HG03432 (cell line): ENCODE measurements around the gene SIGLEC8.
"Not testable (repeated sequence)": the region's sequence is repeated elsewhere in the genome, so short reads cannot be mapped to it uniquely, and the experiment has no call there.

Experiments used
- ATAC-seq: cut with Tn5 transposase; IDR thresholded peaks from one replicate; pipeline ENCODE4 v1.9.1; 2021; ENCODE audit warnings: mild to moderate bottlenecking, moderate library complexity; ENCODE audit not compliant: unreplicated experiment

SIGLEC8 gene

DNA sequence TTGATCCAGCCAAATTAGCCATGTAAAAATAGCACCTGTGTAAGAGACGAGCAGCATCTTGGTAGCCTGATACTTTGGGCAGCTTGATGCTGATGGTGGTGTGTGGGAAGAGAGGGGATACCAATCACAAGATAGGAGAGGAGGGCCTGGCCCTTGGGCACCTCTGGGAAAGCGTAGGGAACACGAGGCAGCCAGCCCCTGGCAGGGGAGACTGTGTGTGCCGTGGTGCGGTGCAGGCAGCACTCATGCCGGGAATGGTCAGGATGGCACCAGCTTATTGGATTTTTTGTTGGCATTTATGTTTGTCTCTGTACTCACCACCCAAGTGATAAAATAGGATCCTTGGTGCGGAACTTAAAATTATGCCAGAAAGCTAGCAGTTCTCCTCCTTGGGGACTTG lies 10.2 kb downstream of the SIGLEC8 start:
- no peak for ATAC-seq

- ATAC-seq: not testable (repeated sequence)
These were observed 10.7 kb downstream of the SIGLEC8 start for GRCh38 chr19:51447510-51447909.

GRCh38 chr19:51441410-51442390 lies 16.6 kb downstream of the SIGLEC8 start:
- peak; percentile 88 for ATAC-seq

DNA sequence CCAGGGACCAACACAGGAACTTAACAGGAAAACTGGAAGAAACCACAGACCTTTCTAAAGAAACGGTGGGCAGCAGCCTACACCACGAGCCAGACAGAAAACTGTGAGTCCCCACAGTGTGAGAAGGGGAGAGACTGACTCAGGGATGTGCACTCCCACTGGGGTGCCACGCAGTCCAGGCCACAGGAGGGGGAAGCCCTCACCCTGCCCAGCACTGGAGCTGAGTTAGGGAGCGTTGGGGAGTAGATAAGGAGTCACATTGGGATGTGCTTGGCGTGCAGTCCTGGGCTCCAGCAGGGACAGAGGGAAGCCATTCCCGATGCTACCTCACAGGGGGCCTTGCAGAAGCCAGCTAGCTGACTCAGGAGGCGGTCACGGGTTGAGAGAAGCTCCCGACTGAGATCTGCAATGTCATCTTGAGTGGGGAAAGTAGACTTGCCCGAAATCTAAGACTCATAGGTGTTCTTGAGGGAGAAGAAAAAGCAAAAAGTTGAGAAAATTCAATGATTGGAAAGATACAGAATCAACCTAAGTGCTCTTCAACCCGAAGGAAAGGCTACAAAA lies 17.3 kb downstream of the SIGLEC8 start:
- peak; percentile 10 for ATAC-seq

DNA sequence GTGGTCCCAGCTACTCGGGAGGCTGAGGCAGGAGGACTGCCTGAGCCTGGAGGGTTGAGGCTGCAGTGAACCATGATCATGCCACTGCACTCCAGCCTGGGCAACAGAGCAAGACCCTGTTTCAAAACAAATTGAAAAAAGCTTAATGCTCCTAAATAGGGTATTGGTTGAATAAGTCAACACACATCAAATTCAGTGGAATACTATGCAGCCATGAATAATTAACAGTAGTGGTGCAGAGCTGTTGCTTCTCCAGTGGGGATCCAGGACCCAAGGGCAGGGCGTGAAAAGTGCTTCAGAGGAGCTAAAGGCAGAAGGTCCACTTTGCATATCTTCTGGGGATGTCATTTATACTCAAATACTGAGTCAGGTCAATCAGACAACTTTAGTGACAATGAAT lies 18.2 kb downstream of the SIGLEC8 start:
- ATAC-seq: no peak

DNA sequence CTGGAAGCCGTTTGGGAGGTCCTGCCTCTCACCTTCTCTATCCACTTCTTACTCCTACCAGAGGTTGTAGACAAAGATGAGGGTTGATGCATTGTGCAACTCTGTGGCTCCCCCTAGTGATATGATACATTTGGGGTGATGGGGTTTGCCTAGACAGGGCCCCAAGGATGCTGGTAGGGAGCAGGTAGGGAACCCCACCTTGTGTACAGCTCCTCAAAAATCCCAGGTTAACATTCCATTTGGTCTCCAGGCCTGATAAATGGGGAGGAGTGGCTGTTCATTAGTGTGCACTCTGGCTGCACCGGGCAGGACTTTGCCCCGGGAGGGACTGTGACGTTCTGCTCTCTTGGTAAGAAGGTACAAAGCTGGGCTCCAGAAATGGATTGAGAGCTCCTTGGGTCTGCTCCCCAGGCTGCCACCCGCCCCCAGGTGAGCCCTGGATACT lies 19.2 kb downstream of the SIGLEC8 start:
- no peak for ATAC-seq

- no peak for ATAC-seq
These were observed 23.8 kb downstream of the SIGLEC8 start for GRCh38 chr19:51434456-51434855.

- no peak for ATAC-seq
These were observed 25.2 kb downstream of the SIGLEC8 start for GRCh38 chr19:51433043-51433442.

DNA sequence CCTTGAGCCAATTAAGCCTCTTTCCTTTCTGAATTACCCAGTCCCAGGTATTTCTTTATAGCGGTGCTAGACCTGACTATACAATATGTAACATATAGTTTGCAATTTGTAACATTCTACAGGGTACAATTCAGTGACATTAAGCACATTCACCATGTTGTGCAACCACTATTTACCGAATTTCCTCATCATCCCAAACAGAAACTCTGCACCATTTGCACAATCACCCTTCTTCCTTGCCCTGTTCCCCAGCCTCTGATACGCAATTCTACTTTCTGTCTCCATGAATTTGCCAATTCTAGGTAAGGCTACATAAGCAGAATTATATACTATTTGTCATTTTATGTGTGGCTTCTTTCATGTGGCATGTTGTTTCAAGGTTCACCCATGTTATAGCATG lies 27.1 kb downstream of the SIGLEC8 start:
- no peak for ATAC-seq

- no peak for ATAC-seq
These were observed 28.0 kb downstream of the SIGLEC8 start for GRCh38 chr19:51430221-51430620.

DNA sequence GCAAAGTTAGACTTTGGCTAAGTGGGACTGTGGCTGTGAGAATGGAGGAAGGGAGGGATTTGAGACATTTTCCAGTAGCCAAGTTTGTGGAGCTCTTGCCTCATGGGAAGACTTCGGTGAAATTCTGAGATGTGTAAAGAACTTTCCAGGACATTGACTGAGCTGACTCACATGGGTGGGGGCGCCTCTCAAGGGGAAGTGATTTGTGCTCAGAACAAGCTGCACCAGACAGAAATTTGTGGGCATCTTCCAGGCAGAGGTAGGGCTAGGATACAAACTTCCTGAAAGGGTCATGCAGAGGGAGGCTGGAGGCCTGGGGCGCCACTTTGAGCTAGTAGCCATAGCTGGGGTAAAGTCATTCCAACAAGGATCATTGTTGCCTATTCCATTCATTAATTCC lies 31.1 kb downstream of the SIGLEC8 start:
- ATAC-seq: no peak

DNA sequence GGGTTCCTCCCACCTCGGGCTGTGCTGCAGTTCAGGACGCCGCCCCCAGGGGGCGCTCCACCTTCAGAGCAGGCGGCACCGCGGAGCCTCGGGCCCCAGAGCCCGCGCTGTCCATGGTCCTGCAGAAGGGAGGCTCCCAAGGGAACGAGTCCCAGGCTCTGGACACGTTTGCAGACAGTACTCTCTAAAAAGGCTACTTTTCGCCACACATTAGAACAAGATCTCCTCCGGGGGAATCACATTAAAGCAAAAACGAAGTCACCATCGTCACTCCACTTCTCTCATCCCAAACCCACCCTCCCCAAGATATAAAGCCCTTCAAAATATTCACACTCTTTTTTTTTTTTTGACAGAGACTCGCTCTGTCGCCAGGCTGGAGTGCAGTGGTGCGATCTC lies 36.2 kb downstream of the SIGLEC8 start:
- ATAC-seq: peak; percentile 45

GRCh38 chr19:51421229-51422052 lies 36.8 kb downstream of the SIGLEC8 start:
- no peak for ATAC-seq

GRCh38 chr19:51420511-51420910 lies 37.7 kb downstream of the SIGLEC8 start:
- not testable (repeated sequence) for ATAC-seq

- ATAC-seq: no peak
These were observed 39.5 kb downstream of the SIGLEC8 start for GRCh38 chr19:51418707-51419106.

DNA sequence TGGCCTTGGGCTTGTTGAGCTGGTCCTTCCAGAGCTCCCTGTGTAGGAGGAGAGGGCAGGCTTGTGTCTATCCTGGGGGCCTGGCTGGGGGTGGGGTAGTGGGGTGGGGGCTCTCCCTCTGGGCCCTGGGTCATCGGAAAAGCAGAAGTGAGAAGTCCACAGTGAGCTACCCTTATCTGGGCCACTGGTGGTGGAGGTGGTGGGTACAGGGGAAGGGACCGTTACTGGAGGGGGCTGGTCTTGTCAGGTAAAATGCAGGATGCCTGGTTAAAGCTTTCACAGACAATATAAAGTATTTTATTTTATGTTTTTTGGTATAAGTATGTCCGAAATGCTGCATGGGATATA lies 40.5 kb downstream of the SIGLEC8 start:
- peak; percentile 42 for ATAC-seq

DNA sequence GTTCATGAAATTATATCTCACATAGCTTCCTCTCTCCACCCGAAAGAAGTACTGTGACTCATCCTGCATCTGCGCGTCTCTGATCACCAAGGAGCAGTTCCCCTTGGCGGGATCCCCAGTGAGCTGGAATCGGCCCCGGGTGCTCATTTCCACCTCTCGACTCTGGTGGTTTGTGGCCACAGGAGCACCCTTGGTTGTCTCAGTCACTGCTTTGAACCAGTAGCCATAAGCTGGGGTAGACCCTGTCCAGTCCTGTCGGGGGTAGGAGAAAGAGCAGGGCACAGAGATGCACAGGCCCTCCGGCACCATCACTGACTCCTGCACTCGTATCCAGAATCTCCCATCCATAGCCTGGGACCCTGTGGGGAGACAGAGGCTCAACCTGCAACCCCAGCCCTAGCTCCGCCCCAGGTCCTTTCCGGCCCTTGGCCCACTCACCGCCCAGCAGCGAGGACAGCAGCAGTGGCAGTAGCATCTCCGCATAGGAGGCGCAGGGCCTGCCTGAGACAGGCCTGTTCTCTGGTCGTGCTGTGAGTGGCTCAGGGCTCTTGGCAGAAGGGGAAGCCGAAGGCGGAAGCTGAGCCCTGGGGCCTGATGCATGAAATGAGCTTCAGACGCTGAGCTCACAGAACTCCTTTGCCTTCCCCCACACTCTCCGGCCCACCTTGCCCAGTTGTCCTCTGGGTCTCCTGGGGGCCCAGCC lies 41.0 kb downstream of the SIGLEC8 start, which contains the start of gene SIGLEC10:
Gene SIGLEC10 (minus strand): TSS at position 536 of the 703 bp plus-strand sequence. CDS start 61 bp downstream, at position 475.
- peak; percentile 70 for ATAC-seq

DNA sequence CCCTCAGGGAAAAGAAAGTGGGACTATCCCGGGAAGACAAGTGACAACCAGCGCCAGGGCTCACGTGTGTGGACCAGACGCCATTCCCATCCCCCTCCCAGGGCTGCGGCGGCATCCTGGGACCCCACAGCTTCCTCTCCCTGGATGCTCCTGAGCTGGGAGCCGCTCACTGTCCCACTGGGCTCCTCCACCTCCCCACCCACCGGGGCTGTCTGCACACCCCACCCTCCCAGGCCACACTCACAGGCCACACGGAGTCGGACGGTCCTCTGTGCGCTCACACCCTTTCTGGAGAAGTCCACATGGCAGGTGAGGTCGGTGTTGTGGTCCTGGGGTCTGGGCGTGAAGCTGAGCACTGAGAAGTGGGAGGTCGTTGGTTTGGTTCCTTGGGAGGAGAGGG lies 41.8 kb downstream of the SIGLEC8 start:
- not testable (repeated sequence) for ATAC-seq

GRCh38 chr19:51415187-51415586 lies 43.1 kb downstream of the SIGLEC8 start:
- no peak for ATAC-seq

GRCh38 chr19:51410950-51411748 lies 47.1 kb downstream of the SIGLEC8 start:
- ATAC-seq: no peak
